ENCODE results near the gene CFL2.

GRCh38 chr14:34750670-34751069 is 36.3 kb upstream of the CFL2 start:
- TF ChIP-seq POLR2A (IDR thresholded peaks at IDR 0.05) (no peak), CTCF (IDR thresholded peaks at IDR 0.05) (no peak)
